Measurements from ENCODE around the gene KRTAP12-3.

DNA sequence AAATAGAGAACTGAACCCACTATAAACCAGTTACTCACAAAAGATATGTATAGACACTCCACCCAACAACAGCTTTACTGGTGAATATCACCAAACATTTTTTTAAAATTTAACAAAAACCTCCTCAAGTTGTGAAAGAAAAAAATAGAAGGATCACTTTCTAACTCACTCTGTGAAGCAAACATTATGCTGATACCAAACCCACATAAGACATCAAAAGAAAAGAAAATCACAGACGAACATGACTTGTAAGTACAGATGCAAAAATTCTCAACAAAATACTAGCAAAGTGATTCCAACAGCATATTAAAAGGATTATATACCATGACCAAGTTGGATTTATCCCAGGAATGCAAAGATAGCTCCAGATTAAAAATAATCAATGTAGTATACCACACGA lies 34.0 kb downstream of the KRTAP12-3 start:
- TF ChIP-seq MAX (IDR thresholded peaks at IDR 0.05; ENCODE audit: low read depth) (no peak), USF2 (IDR thresholded peaks at IDR 0.05; ENCODE audit: borderline replicate concordance, low read depth, low read length) (no peak), NFIC (IDR thresholded peaks at IDR 0.05; ENCODE audit: borderline replicate concordance) (no peak), CTCF (IDR thresholded peaks at IDR 0.05) (no peak), RAD21 (IDR thresholded peaks at IDR 0.05; ENCODE audit: low read length) (no peak), EZH2phosphoT487 (IDR thresholded peaks at IDR 0.05; ENCODE audit: borderline replicate concordance, low read depth) (no peak), YY1 (IDR thresholded peaks at IDR 0.05; ENCODE audit: low read depth) (no peak), POLR2AphosphoS5 (IDR thresholded peaks at IDR 0.05; ENCODE audit: low read depth, low read length) (no peak), NRF1 (IDR thresholded peaks at IDR 0.05; ENCODE audit: low read depth, low read length) (no peak), JUND (IDR thresholded peaks at IDR 0.05) (no peak), FOXM1 (IDR thresholded peaks at IDR 0.05; ENCODE audit: low read depth) (no peak), USF1 (IDR thresholded peaks at IDR 0.05; ENCODE audit: borderline replicate concordance, low read depth) (no peak), TAF1 (IDR thresholded peaks at IDR 0.05; ENCODE audit: borderline replicate concordance, low read depth, low read length) (no peak), RFX5 (IDR thresholded peaks at IDR 0.05; ENCODE audit: low read length) (no peak)

Data from SK-N-SH (cell line).